Osteoblast (primary cell): Measurements from ENCODE around the gene IQCK. TPM values are rescaled to one million over a fixed set of nuclear protein-coding genes. Genes with fewer than 3 reads are reported as not detected.

Experiments used
- DNase-seq: peaks from one replicate; pipeline ENCODE4 v3.0.0; 2011; ENCODE audit warnings: low spot score, mixed read lengths; ENCODE audit not compliant: insufficient read length; ENCODE audit errors: missing footprints
- H2AFZ ChIP-seq: 2 replicates; pipeline ENCODE4 v1.6.0; 2011; ENCODE audit warnings: mild to moderate bottlenecking, low read length
- H3K27ac ChIP-seq: 2 replicates; pipeline ENCODE4 v1.5.1; 2011; ENCODE audit warnings: mild to moderate bottlenecking, low read depth, low read length, moderate library complexity
- H3K27me3 ChIP-seq: 2 replicates; pipeline ENCODE4 v1.6.0; 2012; ENCODE audit warnings: mild to moderate bottlenecking, control low read depth, inconsistent platforms, low read length, moderate library complexity; ENCODE audit not compliant: insufficient read depth
- H3K36me3 ChIP-seq: 2 replicates; pipeline ENCODE4 v1.5.1; 2011; ENCODE audit warnings: mild to moderate bottlenecking, low read length, control low read depth, moderate library complexity; ENCODE audit not compliant: insufficient read depth
- H3K4me1 ChIP-seq: 2 replicates; pipeline ENCODE4 v1.5.1; 2011; ENCODE audit warnings: mild to moderate bottlenecking, low read length, control low read depth, moderate library complexity; ENCODE audit not compliant: insufficient read depth
- H3K4me2 ChIP-seq: 2 replicates; pipeline ENCODE4 v1.6.0; 2011; ENCODE audit warnings: mild to moderate bottlenecking, low read length; ENCODE audit not compliant: insufficient read depth
- H3K4me3 ChIP-seq: fragments of 200-600 bp; sonication (generic); 3 replicates; pipeline ENCODE4 v1.5.1; 2012; ENCODE audit warnings: mild to moderate bottlenecking, low read length, inconsistent platforms; ENCODE audit not compliant: insufficient read depth
- H3K79me2 ChIP-seq: 2 replicates; pipeline ENCODE4 v1.6.0; 2012; ENCODE audit warnings: mild to moderate bottlenecking, low read length, control low read depth, inconsistent platforms; ENCODE audit not compliant: insufficient read depth
- H3K9me3 ChIP-seq: 2 replicates; pipeline ENCODE4 v1.5.1; 2011; ENCODE audit warnings: low read depth, low read length, control low read depth
- H4K20me1 ChIP-seq: 2 replicates; pipeline ENCODE4 v1.6.0; 2012; ENCODE audit warnings: mild to moderate bottlenecking, low read length, control low read depth; ENCODE audit not compliant: insufficient read depth
- CTCF ChIP-seq: IDR thresholded peaks from 2 replicates; pipeline ENCODE4 v1.5.1; 2011; ENCODE audit warnings: mild to moderate bottlenecking, low read depth, low read length, moderate library complexity; ENCODE audit errors: extremely low read depth
- total RNA-seq: library from RNA; depleted of rRNA; stranded (reverse); fragments of >200 nt; gene quantifications from 2 replicates; pipeline ENCODE4 v1.2.3, GENCODE V29; 2012

The IQCK gene
- total RNA-seq, 1 donor = 8.7 TPM

- Histone ChIP-seq H3K27me3 (no peaks in the 10 kb centered on the region), H3K36me3 (no peaks in the 10 kb centered on the region), H3K79me2 (no peaks in the 10 kb centered on the region), H3K27ac (no peak overlapping the region), H3K4me3 (no peak overlapping the region), H3K4me1 (peaks cover 3% of the 10 kb centered on the region), H3K9me3 (no peaks in the 10 kb centered on the region), H4K20me1 (no peaks in the 10 kb centered on the region), H3K4me2 (no peak overlapping the region), H2AFZ (no peak overlapping the region)
- DNase-seq = no peak
- TF ChIP-seq CTCF = no peak
Observed at GRCh38 chr16:19741354-19741753, 23.3 kb downstream of the IQCK start.

GRCh38 chr16:19743816-19744159 lies 25.7 kb downstream of the IQCK start:
- TF ChIP-seq CTCF = no peak
- H3K79me2 ChIP-seq = no peaks in the 10 kb centered on the region
- no peak overlapping the region for H3K4me3 ChIP-seq
- H4K20me1 ChIP-seq = no peaks in the 10 kb centered on the region
- no peaks in the 10 kb centered on the region for H3K9me3 ChIP-seq
- H2AFZ ChIP-seq = no peak overlapping the region
- no peak overlapping the region for H3K27ac ChIP-seq
- H3K4me1 ChIP-seq = peaks cover 3% of the 10 kb centered on the region
- no peaks in the 10 kb centered on the region for H3K36me3 ChIP-seq
- no peaks in the 10 kb centered on the region for H3K27me3 ChIP-seq
- DNase-seq = no peak
- H3K4me2 ChIP-seq = no peak overlapping the region

GRCh38 chr16:19744670-19745069 lies 26.6 kb downstream of the IQCK start:
- H3K4me1 ChIP-seq = peaks cover 3% of the 10 kb centered on the region
- no peaks in the 10 kb centered on the region for H3K36me3 ChIP-seq
- no peak overlapping the region for H3K27ac ChIP-seq
- no peak overlapping the region for H2AFZ ChIP-seq
- no peak overlapping the region for H3K4me2 ChIP-seq
- H3K4me3 ChIP-seq = no peak overlapping the region
- TF ChIP-seq CTCF = no peak
- no peaks in the 10 kb centered on the region for H4K20me1 ChIP-seq
- no peaks in the 10 kb centered on the region for H3K9me3 ChIP-seq
- H3K79me2 ChIP-seq = no peaks in the 10 kb centered on the region
- DNase-seq = no peak
- no peaks in the 10 kb centered on the region for H3K27me3 ChIP-seq

- Histone ChIP-seq H2AFZ (peak overlapping the region; percentile 13), H3K4me3 (no peak overlapping the region), H3K4me1 (peaks cover 3% of the 10 kb centered on the region), H3K27ac (no peak overlapping the region), H4K20me1 (no peaks in the 10 kb centered on the region), H3K27me3 (no peaks in the 10 kb centered on the region), H3K4me2 (peak overlapping the region; percentile 26), H3K36me3 (no peaks in the 10 kb centered on the region), H3K79me2 (no peaks in the 10 kb centered on the region), H3K9me3 (no peaks in the 10 kb centered on the region)
- no peak for TF ChIP-seq CTCF
- no peak for DNase-seq
Observed at GRCh38 chr16:19745286-19746010, 27.4 kb downstream of the IQCK start.
